HG02852 (cell line): Measurements from ENCODE around the gene ZNF646.

ENCODE experiments used
- ATAC-seq: cut with Tn5 transposase; IDR thresholded peaks from one replicate; pipeline ENCODE4 v1.9.1; 2021; ENCODE audit warnings: mild to moderate bottlenecking, moderate library complexity; ENCODE audit not compliant: unreplicated experiment

The ZNF646 gene

GRCh38 chr16:31108035-31108793, 34.0 kb downstream of the ZNF646 start, which contains the start of gene BCKDK:
BCKDK (plus strand) TSS chr16:31108386; CDS start chr16:31109224, 838 bp downstream.
- ATAC-seq = peak; percentile 86

GRCh38 chr16:31108794-31109558, 34.8 kb downstream of the ZNF646 start:
- ATAC-seq = no peak

GRCh38 chr16:31109622-31110021, 35.4 kb downstream of the ZNF646 start:
- no peak for ATAC-seq

GRCh38 chr16:31110106-31111034, 36.1 kb downstream of the ZNF646 start:
- ATAC-seq = no peak

GRCh38 chr16:31111881-31112466, 37.8 kb downstream of the ZNF646 start:
- no peak for ATAC-seq

GRCh38 chr16:31112711-31113110, 38.5 kb downstream of the ZNF646 start:
- no peak for ATAC-seq

GRCh38 chr16:31113121-31114120, 39.2 kb downstream of the ZNF646 start:
- ATAC-seq = no peak

- no peak for ATAC-seq
Observed at GRCh38 chr16:31114468-31114867, 40.2 kb downstream of the ZNF646 start.

- peak; percentile 90 for ATAC-seq
Observed at GRCh38 chr16:31117384-31118222, 43.4 kb downstream of the ZNF646 start, which contains the start of gene KAT8. KAT8 (plus strand) TSS chr16:31117664; CDS start chr16:31117682, 18 bp downstream.

- ATAC-seq = no peak
Observed at GRCh38 chr16:31118223-31119155, 44.3 kb downstream of the ZNF646 start.

- ATAC-seq = no peak
Observed at GRCh38 chr16:31120129-31120528, 45.9 kb downstream of the ZNF646 start.

GRCh38 chr16:31125844-31126243, 51.6 kb downstream of the ZNF646 start:
- ATAC-seq = no peak

- ATAC-seq = no peak
Observed at GRCh38 chr16:31127182-31127581, 53.0 kb downstream of the ZNF646 start.

GRCh38 chr16:31128711-31129567, 54.7 kb downstream of the ZNF646 start:
- no peak for ATAC-seq

- no peak for ATAC-seq
Observed at GRCh38 chr16:31129568-31130335, 55.5 kb downstream of the ZNF646 start.
